Measurements from ENCODE around the gene IMMT.
"Not testable (repeated sequence)": the region's sequence is repeated elsewhere in the genome, so short reads cannot be mapped to it uniquely, and the experiment has no call there.

IMMT gene

DNA sequence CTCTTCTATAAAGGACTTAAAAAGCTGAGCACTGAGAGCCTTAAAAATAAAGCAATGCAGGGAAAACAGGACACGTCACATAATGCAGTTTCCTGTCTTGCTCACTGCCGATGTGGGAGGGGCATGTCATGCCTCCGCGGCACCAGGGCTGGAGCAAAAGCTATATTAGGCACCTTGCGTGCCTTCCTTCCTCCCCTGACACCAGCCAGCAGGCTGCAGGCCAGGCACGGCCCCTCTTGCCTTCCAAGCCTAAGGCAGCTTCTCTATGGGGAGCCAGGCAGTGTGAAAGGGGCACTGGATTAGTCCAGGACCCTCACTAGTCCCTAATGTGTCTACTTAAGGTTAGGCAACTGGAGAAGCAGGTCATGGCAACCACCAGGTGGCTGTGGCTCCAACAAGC lies 30.3 kb upstream of the IMMT start:
- no peak for DNase-seq

DNA sequence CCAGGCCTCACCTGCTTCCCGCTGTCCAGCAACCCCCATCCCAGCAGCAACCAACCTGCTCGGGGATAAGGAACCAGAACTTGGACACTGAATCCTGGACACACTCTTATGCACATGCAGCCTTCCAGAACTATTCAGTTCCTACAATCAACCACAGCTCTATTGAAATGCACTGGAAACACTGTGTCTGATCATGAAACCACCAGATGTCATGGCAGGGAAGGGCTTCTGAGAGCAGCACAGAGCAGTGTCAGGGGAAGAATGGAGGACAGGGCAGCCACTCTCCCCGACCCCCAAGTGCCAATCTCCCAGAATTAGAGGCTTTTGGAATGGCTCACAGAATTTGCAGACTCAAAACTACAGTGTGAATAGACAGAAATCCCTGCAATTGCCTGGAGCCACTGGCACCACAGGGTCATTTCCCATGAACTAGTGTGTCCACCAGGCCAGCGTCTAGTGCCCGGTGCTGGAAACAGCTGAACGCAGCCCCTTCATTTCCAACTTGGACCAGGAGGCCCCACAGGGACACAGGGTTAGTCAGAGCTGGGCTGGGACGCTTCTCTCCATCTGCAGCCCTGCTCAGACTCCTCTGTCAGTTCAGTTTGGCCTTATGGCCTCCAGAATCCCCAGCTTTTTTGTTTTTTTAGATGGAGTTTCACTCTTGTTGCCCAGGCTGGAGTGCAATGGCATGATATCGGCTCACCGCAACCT lies 29.5 kb upstream of the IMMT start:
- DNase-seq, result no peak

DNA sequence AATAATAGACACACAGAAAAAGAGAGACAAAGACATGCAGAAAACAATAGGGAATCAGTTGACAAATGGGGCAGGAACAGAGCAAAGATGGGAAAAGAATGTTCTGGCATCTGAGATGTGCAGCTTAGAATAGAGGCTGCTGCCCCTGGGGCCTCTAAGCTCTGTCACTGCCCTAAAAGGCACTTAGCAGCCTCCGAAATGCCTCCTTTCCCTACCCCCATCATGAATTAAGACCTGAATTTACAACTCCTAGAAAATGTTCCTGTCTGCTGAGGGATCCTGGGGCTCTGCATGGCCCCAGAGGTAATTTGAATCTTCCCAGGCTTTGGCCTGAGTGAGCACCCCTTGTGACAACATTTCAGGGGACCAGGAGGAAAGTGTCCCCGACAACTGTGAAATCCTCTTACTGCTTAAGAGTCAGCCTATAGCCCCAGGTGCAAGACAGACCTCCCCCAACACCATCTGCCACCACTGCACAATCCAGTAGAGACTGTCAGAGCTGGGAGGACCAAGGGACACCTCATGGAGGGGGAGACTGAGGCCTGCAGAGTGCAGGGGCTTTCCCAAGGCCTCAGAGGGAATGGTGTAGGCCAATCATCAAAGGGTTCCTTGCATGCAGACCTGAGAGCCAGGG lies 28.8 kb upstream of the IMMT start:
- DNase-seq, result no peak

DNA sequence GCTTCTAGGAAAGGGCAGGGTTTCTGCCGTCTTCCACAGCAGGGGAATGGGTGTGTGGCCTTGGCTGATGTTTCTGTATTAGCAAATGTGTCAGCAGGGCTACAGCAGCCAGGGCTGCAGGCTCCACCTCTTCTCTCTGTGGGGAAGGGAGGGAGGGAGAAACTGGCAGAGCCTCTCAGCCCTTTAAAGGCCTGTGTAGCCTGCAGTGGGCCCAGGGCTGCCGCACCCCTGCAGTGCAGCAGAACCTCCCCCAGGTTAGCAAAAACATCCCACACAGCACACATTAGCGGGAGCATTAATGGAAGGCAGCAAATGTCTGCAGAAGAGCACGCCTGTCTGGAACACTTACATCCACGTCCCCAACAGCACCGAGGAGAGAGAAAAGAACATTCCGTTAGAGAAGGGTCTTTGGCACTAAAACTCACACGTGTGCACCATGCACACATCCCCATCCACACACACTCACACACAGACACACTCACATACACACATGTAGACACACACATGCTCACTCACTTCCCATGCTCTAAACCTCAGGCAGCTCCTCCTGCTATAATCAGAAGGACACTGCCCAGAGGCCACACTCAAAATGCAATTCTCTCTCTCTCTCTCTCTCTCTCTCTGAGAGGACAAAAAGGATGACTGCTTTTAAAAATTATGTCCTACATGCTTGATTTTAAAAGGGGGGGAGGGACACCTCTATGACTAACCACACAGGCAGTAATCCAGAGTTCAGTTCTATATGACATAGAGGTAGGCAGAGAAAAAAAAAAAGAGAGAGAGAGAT lies 28.1 kb upstream of the IMMT start:
- no peak for DNase-seq

DNA sequence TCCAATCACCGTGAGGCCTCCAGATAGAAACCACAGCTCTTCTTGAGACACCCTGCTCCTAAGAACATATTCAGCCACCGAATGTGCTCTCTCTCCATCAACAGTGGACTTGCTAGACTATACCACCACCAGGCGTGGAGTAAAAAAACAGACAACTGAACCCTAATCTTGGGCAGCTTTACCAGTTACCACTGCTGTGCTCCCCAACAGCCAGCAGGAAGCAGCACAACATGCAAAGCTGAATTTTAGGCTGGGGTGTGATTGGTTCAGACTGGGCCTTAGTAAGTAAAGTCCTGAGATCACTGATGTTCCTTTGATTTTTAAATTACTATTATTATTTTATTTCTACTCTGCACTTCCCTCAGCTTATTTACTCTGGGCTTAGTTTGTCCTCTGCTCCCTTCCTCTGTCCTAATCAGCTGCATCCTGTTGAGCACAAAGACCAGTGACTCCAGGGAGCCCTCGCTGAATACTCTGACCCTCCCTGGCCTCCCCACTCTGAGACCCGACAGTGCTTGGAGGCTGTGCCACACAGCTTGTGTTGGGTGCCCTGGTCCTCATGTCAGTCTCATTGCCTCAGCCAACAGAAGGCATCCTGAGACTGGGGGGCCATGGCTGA lies 25.9 kb upstream of the IMMT start:
- DNase-seq, result no peak

DNA sequence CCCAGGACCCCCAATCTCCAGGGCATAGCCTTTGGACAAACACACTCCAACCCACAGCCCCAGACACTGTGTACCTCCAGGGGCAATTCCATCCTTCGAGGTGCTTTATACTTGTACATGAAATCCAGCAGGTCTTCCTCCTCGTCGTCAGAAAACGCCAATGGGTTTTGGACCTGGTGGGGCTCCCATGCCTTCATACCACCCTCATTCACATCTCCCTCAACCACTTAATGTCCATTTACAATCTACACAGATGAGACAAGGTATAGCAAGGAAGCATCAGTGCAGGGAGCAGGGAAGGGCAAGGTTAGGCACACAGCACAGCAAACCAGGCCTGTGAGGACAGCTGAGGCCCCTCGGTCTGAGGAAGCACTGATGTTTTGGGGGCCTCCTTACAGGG lies 24.6 kb upstream of the IMMT start:
- DNase-seq, result no peak

DNA sequence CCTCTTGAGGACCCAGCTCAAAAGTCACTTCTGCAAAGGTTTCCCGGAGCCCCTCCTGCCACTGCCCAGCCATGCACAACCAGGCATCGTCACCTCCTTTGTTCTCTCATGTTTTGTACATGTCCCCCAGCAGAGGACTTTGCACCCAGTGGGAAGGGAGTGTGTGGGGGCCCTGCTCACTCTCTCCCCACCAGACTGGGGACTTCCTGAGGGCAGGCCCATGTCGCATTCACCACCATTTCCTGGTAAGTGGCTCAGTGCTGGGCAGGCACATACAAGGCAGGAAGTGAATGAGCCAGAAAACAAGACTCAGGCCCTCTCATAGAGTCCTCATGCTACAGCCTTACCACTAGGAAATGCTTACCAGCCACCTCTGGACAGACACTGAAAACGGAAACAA lies 22.9 kb upstream of the IMMT start:
- DNase-seq, result no peak

DNA sequence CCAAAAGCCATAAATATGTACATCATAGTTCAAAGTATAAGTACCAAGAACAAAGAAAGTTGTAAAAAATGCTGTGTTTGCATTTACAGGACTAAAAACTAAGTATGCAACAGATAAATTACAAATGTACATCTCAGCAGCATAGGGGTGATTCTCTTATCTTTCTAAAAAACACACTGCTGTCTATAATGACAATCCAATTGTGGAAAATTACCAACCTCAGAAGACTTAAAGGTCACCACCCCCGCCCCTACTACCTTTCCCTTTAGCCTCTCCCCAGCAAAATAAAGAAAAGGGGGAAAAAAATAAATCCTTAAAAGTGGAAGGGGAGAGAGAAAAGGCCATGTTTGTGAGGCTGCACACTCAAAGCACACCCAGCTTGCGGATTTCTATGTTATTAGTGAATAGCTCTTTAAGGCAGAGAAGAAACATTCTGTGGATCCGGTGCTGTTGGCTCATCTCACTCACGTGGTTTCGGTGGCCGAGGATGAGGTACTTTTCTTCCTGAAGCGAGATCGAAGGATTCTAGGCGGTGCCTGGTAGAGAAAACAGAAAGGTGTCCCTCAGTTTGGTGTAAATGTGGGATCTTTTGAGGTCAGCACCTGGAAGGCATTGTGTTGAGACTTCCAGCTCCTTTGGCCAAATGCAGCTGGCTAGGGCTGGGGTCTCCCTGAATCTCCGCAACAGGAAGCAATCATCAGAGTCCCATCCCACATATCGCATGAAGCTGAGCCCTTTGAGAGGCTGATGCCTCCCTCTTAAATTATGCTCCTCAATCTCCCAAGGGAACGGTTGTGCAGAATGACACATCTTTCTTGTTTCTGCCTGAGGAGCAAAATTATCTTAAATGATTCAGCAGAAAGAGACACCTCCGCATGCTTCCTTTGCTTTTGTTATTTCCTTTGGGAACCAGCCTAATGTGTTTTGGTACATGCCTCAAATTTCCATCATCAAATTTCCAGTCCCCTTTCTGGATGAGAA lies 21.6 kb upstream of the IMMT start:
- DNase-seq, result no peak

DNA sequence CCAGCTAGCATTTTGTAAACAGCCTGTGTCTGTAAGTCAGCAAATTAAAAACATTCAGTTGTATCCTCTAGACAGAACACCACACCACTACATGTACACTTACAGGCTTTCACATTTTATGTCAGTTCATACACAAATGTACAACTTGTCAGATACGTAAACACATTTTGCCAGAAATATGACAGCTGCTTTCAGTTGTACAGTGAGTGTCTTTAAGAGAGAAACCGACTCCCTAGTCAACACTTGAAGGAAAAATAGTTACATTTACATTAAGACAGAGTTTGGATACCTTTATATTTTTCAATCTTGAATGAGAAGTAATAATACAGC lies 19.2 kb upstream of the IMMT start:
- no peak for DNase-seq

DNA sequence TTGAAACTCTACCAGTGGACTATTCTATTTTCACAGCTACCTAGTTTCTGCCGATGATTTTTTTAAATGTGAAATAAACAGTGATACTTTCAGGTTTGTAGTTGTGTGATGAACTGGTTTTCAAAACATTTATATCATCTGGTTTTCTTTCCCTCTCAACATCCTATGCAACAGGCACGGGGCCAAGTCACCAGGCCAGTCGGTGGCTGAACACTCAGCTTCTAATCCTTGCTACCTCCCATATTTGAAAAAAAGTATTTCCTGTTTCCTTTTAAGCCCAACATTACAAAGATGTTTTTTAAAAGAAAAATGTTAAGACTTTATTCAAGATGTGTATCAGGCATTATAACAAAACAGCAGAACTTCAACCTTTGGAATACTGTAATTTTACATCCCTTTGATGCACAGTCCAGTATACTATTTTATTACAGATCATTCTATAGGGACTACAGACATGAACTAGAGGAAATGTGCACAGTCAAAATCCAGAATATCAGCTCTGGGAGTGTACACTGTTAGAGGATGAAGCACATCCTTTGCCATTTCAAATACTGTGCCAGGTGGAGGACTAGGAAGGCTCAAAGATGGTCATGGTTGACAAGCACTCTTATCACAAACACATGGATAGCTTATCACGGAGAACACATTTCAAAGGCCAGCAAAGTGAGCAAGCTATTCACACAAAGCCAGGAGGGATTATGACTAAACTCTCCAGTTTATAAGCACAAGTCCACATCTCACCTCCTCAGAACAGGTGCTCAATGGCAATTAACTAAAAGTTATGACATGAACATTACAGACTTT lies 18.6 kb upstream of the IMMT start:
- no peak for DNase-seq

DNA sequence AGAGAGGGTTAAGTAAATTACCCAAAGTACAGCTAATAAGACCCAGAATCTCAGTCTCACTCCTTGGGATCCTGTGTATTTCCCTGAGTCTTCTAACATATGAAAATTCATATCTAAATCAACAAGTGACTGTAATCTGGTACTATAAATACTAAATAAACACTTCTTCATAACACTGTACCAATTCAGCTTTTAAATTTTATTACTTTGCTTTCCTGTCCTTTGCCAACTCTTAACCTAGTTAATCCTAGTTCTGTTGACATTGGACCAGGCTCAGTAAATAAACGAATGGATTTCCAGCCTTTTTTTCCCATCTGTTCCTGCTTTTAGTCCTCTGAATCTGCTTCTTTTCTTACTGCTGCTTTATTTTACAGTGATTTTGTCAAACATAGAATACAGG lies 17.8 kb upstream of the IMMT start:
- no peak for DNase-seq

DNA sequence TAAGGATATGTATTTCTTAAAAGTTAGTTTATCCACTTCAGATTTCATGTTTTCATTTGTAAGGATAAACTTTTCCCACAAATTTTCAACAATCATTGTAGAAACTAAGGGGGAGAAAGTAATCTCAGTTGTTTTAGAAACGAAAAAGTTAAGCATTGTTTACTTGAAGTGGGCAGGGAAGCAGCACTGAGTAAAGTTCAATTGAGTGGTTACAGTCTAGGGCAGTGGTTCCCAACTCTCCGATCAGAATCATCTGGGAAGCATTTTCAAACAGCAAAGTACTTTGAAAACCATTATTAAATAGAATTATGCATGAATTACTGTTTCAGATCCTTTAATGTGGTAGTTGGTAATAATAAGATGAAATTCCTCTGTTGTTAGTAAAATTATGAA lies 16.5 kb upstream of the IMMT start:
- no peak for DNase-seq

DNA sequence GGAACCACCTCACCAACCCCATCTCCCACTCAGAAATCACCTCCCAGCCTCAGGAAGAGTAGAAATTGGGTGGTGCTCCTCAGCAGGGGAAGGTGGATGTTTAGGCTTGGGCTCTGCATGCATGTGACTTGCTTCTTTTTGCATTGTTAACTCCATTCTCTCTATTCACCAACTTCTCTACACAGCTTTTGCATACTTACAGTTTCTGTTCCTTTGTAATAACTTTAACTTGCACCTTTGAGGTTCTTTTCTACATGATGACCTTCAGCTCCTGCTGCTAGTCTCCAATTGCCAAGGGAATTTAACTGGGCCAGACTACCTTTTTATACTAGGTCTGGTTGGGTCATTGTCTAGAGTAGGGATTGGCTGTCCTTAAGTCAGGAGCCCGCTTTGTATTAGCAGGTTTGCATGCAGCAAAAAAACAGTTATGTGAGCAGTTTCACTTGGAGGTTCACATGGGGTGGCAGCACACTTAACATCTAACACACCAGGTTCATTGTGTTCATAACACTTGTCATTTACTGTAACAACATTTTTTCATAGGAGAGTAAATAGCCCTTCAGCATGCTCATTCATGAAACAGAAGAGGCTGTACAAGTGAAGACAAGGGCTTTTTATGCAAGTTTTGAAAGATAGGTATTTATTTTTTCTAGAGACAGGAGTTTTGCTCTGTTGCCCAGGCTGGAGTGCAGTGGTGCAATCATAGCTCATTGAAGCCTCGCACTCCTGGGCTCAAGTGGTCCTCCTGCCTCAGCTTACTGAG lies 16.0 kb upstream of the IMMT start:
- DNase-seq, result no peak

DNA sequence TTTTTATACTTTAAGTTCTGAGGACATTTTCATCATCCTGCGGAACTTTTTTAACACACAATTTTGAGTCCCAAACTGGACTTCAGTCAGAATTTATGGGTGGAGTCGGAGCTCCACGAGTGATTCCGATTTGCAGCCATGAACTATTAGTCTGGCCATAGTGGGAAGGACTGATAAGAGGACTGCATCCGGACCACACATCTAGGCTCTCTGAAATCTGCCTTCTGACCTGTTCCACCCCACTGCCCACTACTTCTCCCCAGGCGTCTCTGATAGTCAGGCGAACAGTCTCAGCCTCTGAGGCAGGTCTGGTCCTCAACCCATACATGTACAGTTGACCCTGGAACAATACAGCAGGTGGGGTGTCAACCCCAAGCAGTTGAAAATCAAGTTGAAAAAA lies 9.2 kb upstream of the IMMT start:
- no peak for DNase-seq

DNA sequence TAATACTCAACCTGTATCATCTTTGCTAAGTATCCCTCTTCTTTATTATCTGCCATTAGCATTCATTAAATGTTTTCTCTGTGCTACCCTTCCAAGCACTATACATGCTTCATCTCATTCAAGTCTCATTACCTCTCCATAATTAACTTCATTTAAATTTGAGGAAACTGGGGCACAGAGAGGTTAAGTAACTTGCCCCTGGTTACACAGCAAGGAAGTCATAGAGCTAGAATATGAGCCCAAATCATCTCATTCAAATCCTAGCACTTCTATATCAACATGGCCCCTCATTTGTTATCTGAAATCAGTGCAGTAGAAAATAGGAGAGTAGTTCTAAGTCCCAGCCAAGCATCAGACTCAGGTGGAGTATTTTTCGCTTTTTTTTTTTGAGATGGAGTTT lies 8.4 kb upstream of the IMMT start:
- no peak for DNase-seq

DNA sequence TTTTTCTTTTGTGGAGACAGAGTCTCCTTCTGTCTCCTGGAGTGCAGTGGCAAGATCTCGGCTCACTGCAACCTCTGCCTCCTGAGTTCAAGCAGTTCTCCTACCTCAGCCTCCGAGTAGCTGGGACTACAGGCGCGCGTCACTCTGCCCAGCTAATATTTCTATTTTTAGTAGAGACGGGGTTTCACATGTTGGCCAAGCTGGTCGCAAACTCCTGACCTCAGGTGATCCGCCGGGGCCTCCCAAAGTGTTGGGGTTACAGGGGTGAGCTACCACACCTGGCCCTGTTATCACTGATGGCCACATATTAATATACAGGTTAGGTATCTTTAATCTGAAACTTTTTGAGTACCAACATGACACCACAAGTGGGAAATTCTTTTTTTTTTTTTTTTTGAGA lies 7.4 kb upstream of the IMMT start:
- DNase-seq, result no peak

DNA sequence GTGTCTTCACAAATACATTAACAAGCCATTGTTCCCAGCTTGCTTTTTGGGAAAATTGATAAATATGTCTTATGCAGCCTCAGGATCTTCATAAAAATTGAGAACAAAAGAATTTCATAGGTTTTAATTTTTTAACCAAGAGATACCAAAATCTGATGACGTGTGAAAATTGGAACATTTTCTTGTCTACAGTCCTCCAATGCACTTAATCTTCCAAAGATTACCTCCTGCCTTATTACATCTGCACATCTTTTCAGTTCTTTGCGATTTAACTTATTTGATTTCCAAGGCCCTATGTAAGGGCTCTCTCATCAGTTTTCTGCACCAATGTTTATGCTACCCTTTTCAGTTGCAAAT lies 7.1 kb upstream of the IMMT start:
- no peak for DNase-seq

DNA sequence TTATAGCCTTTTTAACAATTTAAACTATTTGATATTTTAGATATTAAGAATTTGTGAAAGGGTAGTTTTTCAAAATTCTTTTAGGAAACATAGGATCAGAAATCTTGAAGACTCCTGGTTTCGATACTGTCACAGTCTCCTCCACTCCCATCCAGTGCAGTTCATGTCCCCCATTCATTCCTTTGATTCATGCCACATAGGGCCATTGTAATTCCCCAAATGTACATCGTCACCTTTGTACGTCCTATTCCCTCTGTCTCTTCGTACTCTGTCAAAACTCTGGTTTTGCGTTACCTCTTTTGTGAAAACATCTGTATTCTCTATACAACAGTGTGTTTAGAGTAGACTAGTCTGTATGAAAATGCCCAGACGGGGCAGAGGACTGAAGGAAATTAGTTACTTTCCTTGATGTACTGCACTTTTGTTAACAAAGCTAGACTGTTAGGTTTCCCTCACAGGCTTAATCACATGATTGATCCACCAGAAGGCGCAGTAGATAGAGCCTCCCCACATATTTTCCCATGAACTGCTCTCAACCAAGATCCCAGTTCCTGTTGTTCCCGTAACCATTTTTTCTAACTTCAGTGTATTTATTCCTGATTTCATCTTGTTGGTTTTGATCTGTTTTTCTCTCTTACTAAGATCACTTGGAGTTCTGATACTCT lies 6.5 kb upstream of the IMMT start:
- DNase-seq, result no peak

DNA sequence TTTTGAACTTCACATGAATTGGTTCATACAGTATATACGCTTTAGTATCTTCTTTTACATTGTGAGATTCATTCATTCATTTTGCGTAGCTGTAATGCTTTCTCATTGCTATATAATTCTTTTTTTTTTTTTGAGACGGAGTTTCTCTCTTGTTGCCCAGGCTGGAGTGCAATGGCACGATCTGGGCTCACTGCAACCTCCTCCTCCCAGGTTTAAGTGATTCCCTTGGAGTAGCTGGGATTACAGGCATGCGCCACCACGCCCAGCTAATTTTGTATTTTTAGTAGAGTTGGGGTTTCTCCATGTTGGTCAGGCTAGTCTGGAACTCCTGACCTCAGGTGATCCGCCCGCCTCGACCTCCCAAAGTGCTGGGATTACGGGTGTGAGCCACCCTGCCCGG lies 5.3 kb upstream of the IMMT start:
- DNase-seq, result not testable (repeated sequence)

DNA sequence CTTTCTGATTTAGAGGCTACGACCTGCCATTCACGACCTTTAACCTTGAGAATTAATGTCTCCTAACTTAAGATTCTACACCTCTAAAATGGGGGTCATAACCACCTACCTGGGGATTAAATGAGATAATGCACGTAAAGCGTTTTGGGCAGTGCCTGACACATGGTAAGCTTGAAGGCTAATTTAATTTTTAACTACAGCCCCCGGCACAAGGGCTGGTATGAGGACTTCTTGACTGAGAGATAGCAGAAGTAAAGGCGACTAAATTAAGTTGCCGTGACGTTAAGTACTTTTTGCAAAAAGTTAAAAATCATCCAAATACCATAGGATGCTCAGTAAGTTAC lies 4.5 kb upstream of the IMMT start:
- DNase-seq, result no peak

Data from NCI-H1105 (cell line).